Naive thymus-derived CD4-positive, alpha-beta T cell (primary cell): ENCODE data around the gene PSKH1. TPM values are rescaled to one million over a fixed set of nuclear protein-coding genes. Genes with fewer than 3 reads are reported as not detected.

Experiments used
- ATAC-seq: fragments of 150-1000 bp; cut with Tn5 transposase; 2 replicates; pipeline ENCODE4 v1.10.0; 2021; ENCODE audit warnings: mild to moderate bottlenecking, moderate library complexity
- CTCF ChIA-PET: fragments of 350-600 bp; sonication (Branson Sonifier 250); formaldehyde crosslinking; loops from one replicate; lab custom pipeline; 2021; ENCODE audit warnings: antibody characterized with exemption; lab: Charles Lee
- POLR2A ChIA-PET: fragments of 350-600 bp; sonication (Branson Sonifier 250); formaldehyde crosslinking; loops from one replicate; lab custom pipeline; 2021; ENCODE audit warnings: antibody characterized with exemption, inconsistent platforms; lab: Charles Lee
- DNase-seq, 9 donors: peaks; one replicate each; pipeline versions ENCODE4 v3.0.0 to v3.0.0-alpha.2; 2020 to 2022; ENCODE audit warnings: mixed read lengths in 1 of 9
- H3K27ac ChIP-seq: one replicate; pipeline ENCODE4 v1.7.0; 2013; ENCODE audit warnings: mild to moderate bottlenecking, low read depth, low read length, moderate library complexity
- H3K27me3 ChIP-seq, 2 donors: one replicate each; pipeline ENCODE4 v1.7.0; 2013; ENCODE audit warnings: low read length in 2 of 2, mild to moderate bottlenecking in 2 of 2, moderate library complexity in 2 of 2; ENCODE audit not compliant: control insufficient read depth in 2 of 2, insufficient read depth in 2 of 2
- H3K36me3 ChIP-seq, 3 experiments: 1 replicate in 2 of 3; 2 replicates in 1 of 3; pipeline ENCODE4 v1.7.0; 2013; ENCODE audit warnings: low read length in 3 of 3, mild to moderate bottlenecking in 3 of 3, moderate library complexity in 1 of 3; ENCODE audit not compliant: insufficient read depth in 3 of 3, control insufficient read depth in 2 of 3
- H3K4me1 ChIP-seq, 2 donors: one replicate each; pipeline ENCODE4 v1.7.0; 2013; ENCODE audit warnings: low read length in 2 of 2, mild to moderate bottlenecking in 2 of 2, moderate library complexity in 1 of 2; ENCODE audit not compliant: control insufficient read depth in 2 of 2, insufficient read depth in 2 of 2
- H3K4me3 ChIP-seq: 2 replicates; pipeline ENCODE4 v1.7.0; 2013; ENCODE audit warnings: mild to moderate bottlenecking, low read length
- H3K9me3 ChIP-seq, 3 experiments: 1 replicate in 2 of 3; 2 replicates in 1 of 3; pipeline ENCODE4 v1.7.0; 2013; ENCODE audit warnings: low read length in 3 of 3; ENCODE audit not compliant: control insufficient read depth in 2 of 3
- H3K27ac Mint-ChIP-seq, 9 donors: one replicate each; pipeline ENCODE4 v1.8.0; 2020 to 2022; ENCODE audit warnings: mixed read lengths in 9 of 9, mild to moderate bottlenecking in 8 of 9, moderate library complexity in 5 of 9, inconsistent platforms in 2 of 9
- H3K27me3 Mint-ChIP-seq, 5 donors: one replicate each; pipeline ENCODE4 v1.8.0; 2021 to 2022; ENCODE audit warnings: mixed read lengths in 5 of 5, mild to moderate bottlenecking in 1 of 5
- H3K36me3 Mint-ChIP-seq, 5 donors: one replicate each; pipeline ENCODE4 v1.8.0; 2020 to 2022; ENCODE audit warnings: mixed read lengths in 5 of 5, mild to moderate bottlenecking in 3 of 5, inconsistent platforms in 1 of 5
- H3K4me1 Mint-ChIP-seq, 7 donors: one replicate each; pipeline ENCODE4 v1.8.0; 2020 to 2022; ENCODE audit warnings: mixed read lengths in 7 of 7, mild to moderate bottlenecking in 3 of 7, inconsistent platforms in 1 of 7
- H3K4me3 Mint-ChIP-seq, 10 donors: one replicate each; pipeline ENCODE4 v1.8.0; 2020 to 2022; ENCODE audit warnings: mild to moderate bottlenecking in 10 of 10, mixed read lengths in 10 of 10, moderate library complexity in 6 of 10, inconsistent platforms in 2 of 10
- H3K9me3 Mint-ChIP-seq, 11 donors: one replicate each; pipeline ENCODE4 v1.8.0; 2020 to 2022; ENCODE audit warnings: mixed read lengths in 11 of 11, mild to moderate bottlenecking in 4 of 11, inconsistent platforms in 1 of 11, moderate library complexity in 1 of 11
- intact Hi-C, 2 donors: fragments of 100-400 bp; cut with micrococcal nuclease; formaldehyde crosslinking; loops; one replicate each; pipeline ENCODE4 v1.15.1; 2023
- polyA plus RNA-seq, 2 donors: library from polyadenylated mRNA; unstranded; fragments of 300-500 nt; fragmentation: Illumina TruSeq; gene quantifications; one replicate each; pipeline ENCODE4 v1.2.3, GENCODE V29; 2021
- total RNA-seq, 6 experiments: library from RNA in 5 of 6; stranded (reverse) in 5 of 6; gene quantifications; 1 replicate in 5 of 6; 2 replicates in 1 of 6; pipeline ENCODE4 v1.2.3 and lab custom pipeline; 2021 to 2026

The PSKH1 gene
- total and polyA plus RNA-seq, 7 experiments from 2014 or later = 18.0 to 34.0 (median 23.3) TPM

GRCh38 chr16:67885545-67885944 lies 7.5 kb upstream of the PSKH1 start:
- H3K27me3 ChIP-seq = no peaks in the 10 kb centered on the region
- DNase-seq = no peak
- H3K4me1 ChIP-seq = no peaks in the 10 kb centered on the region
- ChIA-PET CTCF (interaction anchor here (0.6 to 3.6 kb wide), 6 partner anchors 16 to 184 kb away, joined by 3 to 14 read pairs (median 3); no protein-coding TSS in a partner anchor), POLR2A (interaction anchor here (0.5 to 1.3 kb wide), 3 partner anchors 11 to 155 kb away, joined by 3 to 6 read pairs (median 3); no protein-coding TSS in a partner anchor)
- Mint-ChIP-seq H3K9me3 (peaks cover 0 to 2% (median 0%) of the 10 kb centered on the region in 11 donors), H3K4me1 (peaks cover 0 to 6% (median 0%) of the 10 kb centered on the region in 7 donors), H3K27me3 (no peaks in the 10 kb centered on the region), H3K4me3 (no peak overlapping the region), H3K27ac (peak overlapping the region in 1 of 9 donors; percentile 59), H3K36me3 (peaks cover 0 to 28% (median 8%) of the 10 kb centered on the region in 5 donors)
- intact Hi-C loops = no loop called here
- H3K4me3 ChIP-seq = no peak overlapping the region
- peaks cover 0 to 65% (median 27%) of the 10 kb centered on the region in 3 experiments for H3K36me3 ChIP-seq
- no peaks in the 10 kb centered on the region for H3K9me3 ChIP-seq
- H3K27ac ChIP-seq = no peak overlapping the region
- no peak for ATAC-seq

GRCh38 chr16:67885976-67886375 lies 7.1 kb upstream of the PSKH1 start:
- no peak overlapping the region for H3K4me3 ChIP-seq
- H3K9me3 ChIP-seq = no peaks in the 10 kb centered on the region
- no peaks in the 10 kb centered on the region for H3K27me3 Mint-ChIP-seq
- peak overlapping the region in 2 of 9 donors; percentile 59 to 63 for H3K27ac Mint-ChIP-seq
- no peaks in the 10 kb centered on the region for H3K4me1 ChIP-seq
- intact Hi-C loops = no loop called here
- H3K36me3 Mint-ChIP-seq = peaks cover 0 to 27% (median 8%) of the 10 kb centered on the region in 5 donors
- H3K4me1 Mint-ChIP-seq = peaks cover 0 to 6% (median 0%) of the 10 kb centered on the region in 7 donors
- H3K4me3 Mint-ChIP-seq = no peak overlapping the region
- ChIA-PET POLR2A (interaction anchor here (1.0 to 1.3 kb wide), 2 partner anchors 12 to 155 kb away, joined by 3 to 6 read pairs; no protein-coding TSS in a partner anchor), CTCF (interaction anchor here (0.6 to 1.2 kb wide), 3 partner anchors 16 to 184 kb away, joined by 3 to 6 read pairs (median 3); no protein-coding TSS in a partner anchor)
- H3K27me3 ChIP-seq = no peaks in the 10 kb centered on the region
- H3K27ac ChIP-seq = no peak overlapping the region
- ATAC-seq (no peak), DNase-seq (no peak)
- H3K9me3 Mint-ChIP-seq = peaks cover 0 to 2% (median 0%) of the 10 kb centered on the region in 11 donors
- H3K36me3 ChIP-seq = peaks cover 0 to 61% (median 23%) of the 10 kb centered on the region in 3 experiments

- intact Hi-C loops = no loop called here
- no peaks in the 10 kb centered on the region for H3K27me3 Mint-ChIP-seq
- CTCF ChIA-PET = interaction anchor here (0.6 to 0.7 kb wide), 2 partner anchors 15 to 344 kb away, joined by 3 to 4 read pairs; no protein-coding TSS in a partner anchor
- peaks cover 0 to 57% (median 18%) of the 10 kb centered on the region in 3 experiments for H3K36me3 ChIP-seq
- H3K27ac Mint-ChIP-seq = peak overlapping the region in 2 of 9 donors; percentile 49 to 63
- POLR2A ChIA-PET = interaction anchor here (1.0 to 1.3 kb wide), 2 partner anchors 12 to 155 kb away, joined by 3 to 6 read pairs; no protein-coding TSS in a partner anchor
- no peak overlapping the region for H3K4me3 ChIP-seq
- peaks cover 0 to 23% (median 8%) of the 10 kb centered on the region in 5 donors for H3K36me3 Mint-ChIP-seq
- DNase-seq = no peak
- H3K9me3 Mint-ChIP-seq = peaks cover 0 to 2% (median 0%) of the 10 kb centered on the region in 11 donors
- H3K4me1 ChIP-seq = no peaks in the 10 kb centered on the region
- no peaks in the 10 kb centered on the region for H3K27me3 ChIP-seq
- no peaks in the 10 kb centered on the region for H3K9me3 ChIP-seq
- no peak overlapping the region for H3K27ac ChIP-seq
- ATAC-seq = no peak
- H3K4me3 Mint-ChIP-seq = no peak overlapping the region
- peaks cover 0 to 6% (median 0%) of the 10 kb centered on the region in 7 donors for H3K4me1 Mint-ChIP-seq
Observed at GRCh38 chr16:67886387-67886786, 6.7 kb upstream of the PSKH1 start.

GRCh38 chr16:67888331-67888730 lies 4.7 kb upstream of the PSKH1 start:
- intact Hi-C loops = no loop called here
- H3K9me3 Mint-ChIP-seq = peaks cover 0 to 2% (median 0%) of the 10 kb centered on the region in 11 donors
- no peaks in the 10 kb centered on the region for H3K27me3 Mint-ChIP-seq
- H3K4me3 ChIP-seq = no peak overlapping the region
- H3K4me3 Mint-ChIP-seq = no peak overlapping the region
- peaks cover 4 to 11% (median 9%) of the 10 kb centered on the region in 7 donors for H3K4me1 Mint-ChIP-seq
- no peaks in the 10 kb centered on the region for H3K27me3 ChIP-seq
- peaks cover 0 to 39% (median 10%) of the 10 kb centered on the region in 3 experiments for H3K36me3 ChIP-seq
- H3K4me1 ChIP-seq = no peaks in the 10 kb centered on the region
- ChIA-PET POLR2A (interaction anchor here (1.0 to 1.8 kb wide), 2 partner anchors 10 to 15 kb away, joined by 4 read pairs; partner anchors contain the start of gene EDC4), CTCF (interaction anchor here (0.6 to 1.6 kb wide), 4 partner anchors 9 to 177 kb away, joined by 3 to 4 read pairs (median 4); no protein-coding TSS in a partner anchor)
- ATAC-seq = no peak
- no peak for DNase-seq
- no peak overlapping the region for H3K27ac ChIP-seq
- no peaks in the 10 kb centered on the region for H3K9me3 ChIP-seq
- H3K36me3 Mint-ChIP-seq = peaks cover 0 to 13% (median 4%) of the 10 kb centered on the region in 5 donors
- peak overlapping the region in 1 of 9 donors; percentile 70 for H3K27ac Mint-ChIP-seq

GRCh38 chr16:67892375-67892774 lies 679 bp upstream of the PSKH1 start:
- Histone ChIP-seq H3K27ac (peak overlapping the region; percentile 94), H3K4me1 (peaks cover 12 to 15% of the 10 kb centered on the region in 2 donors), H3K4me3 (peak overlapping the region; percentile 54), H3K36me3 (peaks cover 0 to 4% (median 0%) of the 10 kb centered on the region in 3 experiments), H3K27me3 (no peaks in the 10 kb centered on the region), H3K9me3 (no peaks in the 10 kb centered on the region)
- H3K4me3 Mint-ChIP-seq = peak overlapping the region; percentile 86 to 97 (median 94)
- peaks cover 20 to 45% (median 32%) of the 10 kb centered on the region in 7 donors for H3K4me1 Mint-ChIP-seq
- peaks cover 0 to 4% (median 0%) of the 10 kb centered on the region in 5 donors for H3K36me3 Mint-ChIP-seq
- DNase-seq (no peak), ATAC-seq (no peak)
- POLR2A ChIA-PET = interaction anchor here (0.6 to 2.7 kb wide), 11 partner anchors 10 to 353 kb away, joined by 3 to 25 read pairs (median 4); partner anchors contain the start of genes EDC4, PLA2G15, PSMB10 and RANBP10
- H3K27me3 Mint-ChIP-seq = no peaks in the 10 kb centered on the region
- H3K9me3 Mint-ChIP-seq = no peaks in the 10 kb centered on the region
- CTCF ChIA-PET = interaction anchor here (1.4 to 3.0 kb wide), 2 partner anchors 9 to 10 kb away, joined by 3 to 9 read pairs; no protein-coding TSS in a partner anchor
- intact Hi-C loops = loop anchor here (2.0 to 10.0 kb wide), 7 partner anchors 50 to 418 kb away; partner anchors contain the start of genes ACD (in 1 of the 2), ATP6V0D1 (in 1 of the 2), C16orf86 (in 1 of the 2) and DPEP3 (in 1 of the 2)
- H3K27ac Mint-ChIP-seq = peak overlapping the region; percentile 77 to 98 (median 91)

GRCh38 chr16:67893743-67894399 lies 817 bp downstream of the PSKH1 start:
- H3K4me1 ChIP-seq = peaks cover 12 to 15% of the 10 kb centered on the region in 2 donors
- ATAC-seq (no peak), DNase-seq (peak in 1 of 9 donors; percentile 14)
- peaks cover 0 to 4% (median 0%) of the 10 kb centered on the region in 3 experiments for H3K36me3 ChIP-seq
- CTCF ChIA-PET = interaction anchor here (3.0 kb wide), 1 partner anchor 10 kb away, joined by 9 read pairs; no protein-coding TSS in a partner anchor
- Mint-ChIP-seq H3K27me3 (no peaks in the 10 kb centered on the region), H3K36me3 (peaks cover 0 to 4% (median 0%) of the 10 kb centered on the region in 5 donors), H3K4me3 (peak overlapping the region; percentile 86 to 97 (median 94)), H3K4me1 (peaks cover 22 to 55% (median 37%) of the 10 kb centered on the region in 7 donors), H3K27ac (peak overlapping the region; percentile 74 to 98 (median 97)), H3K9me3 (no peaks in the 10 kb centered on the region)
- no peaks in the 10 kb centered on the region for H3K9me3 ChIP-seq
- POLR2A ChIA-PET = interaction anchor here (0.8 to 2.7 kb wide), 7 partner anchors 12 to 88 kb away, joined by 3 to 25 read pairs (median 5); partner anchors contain the start of genes EDC4, PSMB10, RANBP10 and TSNAXIP1
- H3K27me3 ChIP-seq = no peaks in the 10 kb centered on the region
- H3K27ac ChIP-seq = peak overlapping the region; percentile 94
- peak overlapping the region; percentile 89 for H3K4me3 ChIP-seq
- intact Hi-C loops = loop anchor here (1.0 to 10.0 kb wide), 18 partner anchors 21 to 554 kb away; partner anchors contain the start of genes ACD (in 2 of the 2), CTCF (in 2 of the 2), PARD6A (in 2 of the 2) and RANBP10 (in 2 of the 2)
